ENCODE results near the gene HOXD11. TPM values are rescaled to one million over a fixed set of nuclear protein-coding genes. Genes with fewer than 3 reads are reported as not detected.

The HOXD11 gene
- total and polyA plus RNA-seq, 9 of the 15 experiments (the other 6 are each of a cell fraction or from before 2014, with no cell fraction given): not detected

DNA sequence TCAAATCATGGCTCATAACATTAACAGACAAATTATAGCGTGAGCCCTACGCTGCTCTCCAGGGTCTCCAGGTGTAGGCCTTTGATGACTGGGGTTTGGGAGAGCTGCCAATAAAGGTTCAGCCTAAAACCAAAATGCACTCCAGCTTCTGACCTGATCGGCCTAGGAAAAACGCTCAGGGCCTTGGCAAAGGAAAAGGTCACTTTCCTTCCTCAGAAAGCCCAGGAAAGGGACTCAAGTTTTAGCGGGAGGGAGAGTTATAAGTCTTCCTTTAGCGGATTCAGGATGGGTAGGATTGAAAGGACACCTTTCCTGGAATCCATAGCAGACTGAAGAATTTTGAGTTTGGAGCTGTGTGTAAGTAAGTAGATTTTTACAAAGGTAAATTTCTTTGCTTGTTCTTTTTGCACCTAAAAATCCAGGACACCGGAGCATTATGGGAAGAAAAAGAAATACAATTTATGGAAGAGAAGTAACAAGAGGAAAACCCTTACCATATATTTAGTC, 32.1 kb upstream of the HOXD11 start (continued):
- no peak for TF ChIP-seq AFF1 (IDR thresholded peaks at IDR 0.05; ENCODE audit: low read depth in 1 of 2, partially characterized antibody in 2 of 2)
- no peak for TF ChIP-seq IRF9 (tag; IDR thresholded peaks at IDR 0.05)
- TF ChIP-seq ZNF224 (CRISPR knock-in tag; IDR thresholded peaks at IDR 0.05): no peak
- TF ChIP-seq YY1 (IDR thresholded peaks at IDR 0.05; ENCODE audit: borderline replicate concordance in 1 of 3, control insufficient read depth in 1 of 3, extremely low read depth in 1 of 3, insufficient read depth in 3 of 3, insufficient read length in 1 of 3, insufficient replicate concordance in 2 of 3, low read depth in 1 of 3, low read length in 2 of 3): no peak
- TF ChIP-seq, protein P1, sequence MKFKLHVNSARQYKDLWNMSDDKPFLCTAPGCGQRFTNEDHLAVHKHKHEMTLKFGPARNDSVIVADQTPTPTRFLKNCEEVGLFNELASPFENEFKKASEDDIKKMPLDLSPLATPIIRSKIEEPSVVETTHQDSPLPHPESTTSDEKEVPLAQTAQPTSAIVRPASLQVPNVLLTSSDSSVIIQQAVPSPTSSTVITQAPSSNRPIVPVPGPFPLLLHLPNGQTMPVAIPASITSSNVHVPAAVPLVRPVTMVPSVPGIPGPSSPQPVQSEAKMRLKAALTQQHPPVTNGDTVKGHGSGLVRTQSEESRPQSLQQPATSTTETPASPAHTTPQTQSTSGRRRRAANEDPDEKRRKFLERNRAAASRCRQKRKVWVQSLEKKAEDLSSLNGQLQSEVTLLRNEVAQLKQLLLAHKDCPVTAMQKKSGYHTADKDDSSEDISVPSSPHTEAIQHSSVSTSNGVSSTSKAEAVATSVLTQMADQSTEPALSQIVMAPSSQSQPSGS (CRISPR knock-in tag; IDR thresholded peaks at IDR 0.05): no peak

Measured in K562 (cell line).